Neural progenitor cell (in vitro differentiated cells): ENCODE results near the gene TRAPPC12. TPM values are rescaled to one million over a fixed set of nuclear protein-coding genes. Genes with fewer than 3 reads are reported as not detected.

Experiments used
- DNase-seq: peaks from one replicate; pipeline ENCODE4 v3.0.0-alpha.2; 2016; ENCODE audit warnings: low spot score
- H2AFZ ChIP-seq: fragments of 200-600 bp; sonication (generic); replicated peaks from 2 replicates; pipeline ENCODE4 v1.6.1; 2016; ENCODE audit warnings: antibody characterized with exemption
- H3F3A ChIP-seq: fragments of 200-600 bp; sonication (generic); 2 replicates; pipeline ENCODE4 v1.6.1; 2016; ENCODE audit warnings: antibody characterized with exemption, low read depth
- H3K27ac ChIP-seq: fragments of 200-600 bp; sonication (generic); 2 replicates; pipeline ENCODE4 v1.5.1; 2016; ENCODE audit warnings: mild to moderate bottlenecking
- H3K27me3 ChIP-seq: fragments of 200-600 bp; sonication (generic); 2 replicates; pipeline ENCODE4 v1.6.1; 2016; ENCODE audit warnings: mild to moderate bottlenecking, moderate library complexity
- H3K36me3 ChIP-seq: fragments of 200-600 bp; sonication (generic); 2 replicates; pipeline ENCODE4 v1.5.1; 2016
- H3K4me1 ChIP-seq: fragments of 200-600 bp; sonication (generic); 2 replicates; pipeline ENCODE4 v1.6.1; 2016; ENCODE audit warnings: mixed run types
- H3K4me2 ChIP-seq: fragments of 200-600 bp; sonication (generic); 2 replicates; pipeline ENCODE4 v1.6.1; 2016
- H3K4me3 ChIP-seq: fragments of 200-600 bp; sonication (generic); 2 replicates; pipeline ENCODE4 v1.5.1; 2016
- H3K79me2 ChIP-seq: fragments of 200-600 bp; sonication (generic); 2 replicates; pipeline ENCODE4 v1.6.1; 2016; ENCODE audit warnings: low read depth
- H3K9ac ChIP-seq: fragments of 200-600 bp; sonication (generic); 2 replicates; pipeline ENCODE4 v1.6.1; 2016
- H3K9me3 ChIP-seq: fragments of 200-600 bp; sonication (generic); 2 replicates; pipeline ENCODE4 v1.5.1; 2016; ENCODE audit warnings: low read depth
- H4K20me1 ChIP-seq: fragments of 200-600 bp; sonication (generic); 2 replicates; pipeline ENCODE4 v1.6.1; 2016; ENCODE audit warnings: low read depth
- H3K27ac Mint-ChIP-seq: 3 replicates; pipeline ENCODE4 v1.8.0; 2021; ENCODE audit warnings: mixed read lengths
- H3K27me3 Mint-ChIP-seq: 2 replicates; pipeline ENCODE4 v1.8.0; 2022; ENCODE audit warnings: low read depth, mild to moderate bottlenecking, inconsistent platforms, moderate library complexity, mixed read lengths; ENCODE audit not compliant: insufficient read depth
- H3K36me3 Mint-ChIP-seq: 3 replicates; pipeline ENCODE4 v1.8.0; 2021; ENCODE audit warnings: mixed read lengths
- H3K4me1 Mint-ChIP-seq: 3 replicates; pipeline ENCODE4 v1.8.0; 2021; ENCODE audit warnings: mixed read lengths
- H3K4me3 Mint-ChIP-seq: 3 replicates; pipeline ENCODE4 v1.8.0; 2021; ENCODE audit warnings: mild to moderate bottlenecking, moderate library complexity, mixed read lengths
- H3K9me3 Mint-ChIP-seq: 3 replicates; pipeline ENCODE4 v1.8.0; 2020; ENCODE audit warnings: mixed read lengths
- CTCF ChIP-seq: fragments of 200-600 bp; sonication (generic); IDR thresholded peaks from 2 replicates; pipeline ENCODE4 v1.5.1; 2017; ENCODE audit warnings: antibody characterized with exemption, mild to moderate bottlenecking
- EZH2 ChIP-seq: fragments of 200-600 bp; sonication (generic); IDR thresholded peaks from 2 replicates; pipeline ENCODE4 v1.6.1; 2017; ENCODE audit warnings: antibody characterized with exemption, mild to moderate bottlenecking, moderate library complexity
- EZH2phosphoT487 ChIP-seq: fragments of 200-600 bp; sonication (generic); IDR thresholded peaks from 2 replicates; pipeline ENCODE4 v1.6.1; 2017; ENCODE audit warnings: antibody characterized with exemption
- total RNA-seq: library from RNA; depleted of rRNA; stranded (reverse); fragments of >200 nt; gene quantifications from 2 replicates; pipeline ENCODE4 v1.2.3, GENCODE V29; 2015; ENCODE audit warnings: low replicate concordance

The TRAPPC12 gene
- total RNA-seq, 1 donor from 2014 or later: 59.5 TPM

DNA sequence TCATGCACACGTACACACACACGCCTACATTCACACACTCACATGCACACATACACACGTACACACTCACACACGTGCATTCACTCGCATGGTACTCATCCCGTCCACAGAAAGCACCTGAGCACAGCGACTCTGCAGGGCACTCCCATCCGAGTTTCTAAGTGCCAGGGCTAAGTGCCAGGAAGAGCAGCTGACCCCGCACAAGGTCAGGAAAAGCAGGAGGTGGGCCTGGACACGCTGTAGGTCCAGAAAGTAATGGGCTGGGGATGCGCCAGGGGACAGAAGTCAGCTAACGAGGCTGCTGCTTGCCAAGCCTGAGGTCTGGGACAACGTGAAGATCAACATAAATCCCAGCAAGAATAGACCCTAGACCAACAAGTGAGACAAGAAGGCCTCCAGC lies 124.0 kb downstream of the TRAPPC12 start:
- Mint-ChIP-seq H3K27me3 (peaks cover 2% of the 10 kb centered on the region), H3K4me1 (no peaks in the 10 kb centered on the region), H3K4me3 (no peak overlapping the region), H3K27ac (no peak overlapping the region), H3K36me3 (peaks cover 26% of the 10 kb centered on the region), H3K9me3 (peaks cover 2% of the 10 kb centered on the region)
- no peak overlapping the region for H3K27ac ChIP-seq
- no peak for DNase-seq
- no peaks in the 10 kb centered on the region for H3K9me3 ChIP-seq
- H2AFZ ChIP-seq: no peak overlapping the region
- H3K27me3 ChIP-seq: no peaks in the 10 kb centered on the region
- no peak overlapping the region for H3K9ac ChIP-seq
- H3K4me2 ChIP-seq: no peak overlapping the region
- no peaks in the 10 kb centered on the region for H4K20me1 ChIP-seq
- TF ChIP-seq EZH2: no peak
- no peak overlapping the region for H3K4me3 ChIP-seq
- no peaks in the 10 kb centered on the region for H3K36me3 ChIP-seq
- H3K4me1 ChIP-seq: no peaks in the 10 kb centered on the region
- H3F3A ChIP-seq: no peaks in the 10 kb centered on the region
- no peaks in the 10 kb centered on the region for H3K79me2 ChIP-seq

DNA sequence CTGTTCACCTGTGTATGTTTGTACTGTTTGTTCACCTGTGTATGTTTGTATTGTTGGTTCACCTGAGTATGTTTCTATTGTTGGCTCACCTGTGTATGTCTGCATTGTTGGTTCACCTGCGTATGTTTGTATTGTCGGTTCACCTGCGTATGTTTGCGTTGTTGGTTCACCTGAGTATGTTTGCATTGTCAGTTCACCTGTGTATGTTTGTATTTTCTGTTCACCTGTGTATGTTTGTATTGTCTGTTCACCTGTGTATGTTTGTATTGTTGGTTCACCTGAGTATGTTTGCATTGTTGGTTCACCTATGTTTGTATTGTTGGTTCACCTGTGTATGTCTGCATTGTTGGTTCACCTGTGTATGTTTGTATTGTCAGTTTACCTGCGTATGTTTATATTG lies 125.2 kb downstream of the TRAPPC12 start:
- H3K27ac ChIP-seq: no peak overlapping the region
- no peak overlapping the region for H3K4me3 Mint-ChIP-seq
- H3K27me3 ChIP-seq: no peaks in the 10 kb centered on the region
- no peaks in the 10 kb centered on the region for H4K20me1 ChIP-seq
- H3K4me2 ChIP-seq: no peak overlapping the region
- H3K4me1 ChIP-seq: no peaks in the 10 kb centered on the region
- no peaks in the 10 kb centered on the region for H3K4me1 Mint-ChIP-seq
- H3K9me3 ChIP-seq: no peaks in the 10 kb centered on the region
- H3K4me3 ChIP-seq: no peak overlapping the region
- no peak for DNase-seq
- TF ChIP-seq CTCF (no peak), EZH2 (no peak), EZH2phosphoT487 (no peak)
- no peak overlapping the region for H3K9ac ChIP-seq
- H2AFZ ChIP-seq: no peak overlapping the region
- H3K9me3 Mint-ChIP-seq: peaks cover 2% of the 10 kb centered on the region
- H3K79me2 ChIP-seq: no peaks in the 10 kb centered on the region
- H3K27ac Mint-ChIP-seq: no peak overlapping the region
- peaks cover 2% of the 10 kb centered on the region for H3K27me3 Mint-ChIP-seq
- H3K36me3 ChIP-seq: no peaks in the 10 kb centered on the region
- H3F3A ChIP-seq: no peaks in the 10 kb centered on the region
- H3K36me3 Mint-ChIP-seq: peaks cover 25% of the 10 kb centered on the region

- peaks cover 2% of the 10 kb centered on the region for H3K27me3 Mint-ChIP-seq
- no peaks in the 10 kb centered on the region for H3K36me3 ChIP-seq
- peaks cover 2% of the 10 kb centered on the region for H3K9me3 Mint-ChIP-seq
- no peaks in the 10 kb centered on the region for H3K4me1 Mint-ChIP-seq
- H3K4me2 ChIP-seq: no peak overlapping the region
- no peak overlapping the region for H3K4me3 ChIP-seq
- H3K27ac ChIP-seq: no peak overlapping the region
- no peak overlapping the region for H3K27ac Mint-ChIP-seq
- H3K27me3 ChIP-seq: no peaks in the 10 kb centered on the region
- H3K9ac ChIP-seq: no peak overlapping the region
- TF ChIP-seq EZH2phosphoT487 (no peak), CTCF (no peak), EZH2 (no peak)
- H3K79me2 ChIP-seq: no peaks in the 10 kb centered on the region
- no peaks in the 10 kb centered on the region for H3K4me1 ChIP-seq
- no peaks in the 10 kb centered on the region for H3F3A ChIP-seq
- no peak for DNase-seq
- no peaks in the 10 kb centered on the region for H3K9me3 ChIP-seq
- H3K4me3 Mint-ChIP-seq: no peak overlapping the region
- no peaks in the 10 kb centered on the region for H4K20me1 ChIP-seq
- peaks cover 25% of the 10 kb centered on the region for H3K36me3 Mint-ChIP-seq
- no peak overlapping the region for H2AFZ ChIP-seq
Measured at GRCh38 chr2:3505771-3506170, 126.3 kb downstream of the TRAPPC12 start.

- H2AFZ ChIP-seq: no peak overlapping the region
- H3K4me2 ChIP-seq: no peak overlapping the region
- H3K4me1 ChIP-seq: no peaks in the 10 kb centered on the region
- Mint-ChIP-seq H3K9me3 (peaks cover 11% of the 10 kb centered on the region), H3K27me3 (no peaks in the 10 kb centered on the region), H3K36me3 (peaks cover 29% of the 10 kb centered on the region), H3K4me1 (no peaks in the 10 kb centered on the region), H3K27ac (no peak overlapping the region), H3K4me3 (no peak overlapping the region)
- no peaks in the 10 kb centered on the region for H4K20me1 ChIP-seq
- H3K27ac ChIP-seq: no peak overlapping the region
- H3K4me3 ChIP-seq: no peak overlapping the region
- TF ChIP-seq EZH2phosphoT487 (no peak), EZH2 (no peak), CTCF (no peak)
- H3K79me2 ChIP-seq: peaks cover 7% of the 10 kb centered on the region
- no peak overlapping the region for H3K9ac ChIP-seq
- no peak for DNase-seq
- H3K9me3 ChIP-seq: no peaks in the 10 kb centered on the region
- peaks cover 2% of the 10 kb centered on the region for H3F3A ChIP-seq
- peaks cover under 1% of the 10 kb centered on the region for H3K36me3 ChIP-seq
- no peaks in the 10 kb centered on the region for H3K27me3 ChIP-seq
Measured at GRCh38 chr2:3512086-3512485, 132.6 kb downstream of the TRAPPC12 start.
